Midbrain (tissue), 1 donor: ENCODE measurements around the gene TEX47.

Experiments
- DNase-seq: peaks from one replicate; lab custom pipeline; 2025; lab: John Stamatoyannopoulos, UW

Gene TEX47

DNA sequence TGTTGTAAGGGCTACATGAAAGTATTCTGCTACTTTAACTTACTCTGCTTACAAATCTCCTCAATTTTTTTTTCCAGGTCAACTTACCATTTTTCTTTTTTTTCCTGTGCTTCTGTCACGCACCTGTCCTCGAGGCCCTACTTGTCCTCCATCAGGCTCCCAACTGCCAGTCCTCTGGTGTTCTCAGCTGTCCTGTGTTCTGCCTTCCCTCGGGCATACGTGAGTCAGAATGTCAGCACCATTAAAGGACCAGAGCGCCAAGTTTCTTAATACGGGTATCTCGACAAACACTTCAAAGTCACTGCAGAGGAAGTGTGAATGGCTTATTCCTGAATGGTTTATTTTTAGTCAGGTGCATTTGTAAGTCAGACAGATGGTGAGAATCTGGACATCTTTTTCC lies at the start of gene TEX47:
TSS of gene TEX47 (minus strand) at position 185 of the 400 bp plus-strand sequence. CDS start 795 bp downstream, outside the sequence.
- DNase-seq, result no peak

DNA sequence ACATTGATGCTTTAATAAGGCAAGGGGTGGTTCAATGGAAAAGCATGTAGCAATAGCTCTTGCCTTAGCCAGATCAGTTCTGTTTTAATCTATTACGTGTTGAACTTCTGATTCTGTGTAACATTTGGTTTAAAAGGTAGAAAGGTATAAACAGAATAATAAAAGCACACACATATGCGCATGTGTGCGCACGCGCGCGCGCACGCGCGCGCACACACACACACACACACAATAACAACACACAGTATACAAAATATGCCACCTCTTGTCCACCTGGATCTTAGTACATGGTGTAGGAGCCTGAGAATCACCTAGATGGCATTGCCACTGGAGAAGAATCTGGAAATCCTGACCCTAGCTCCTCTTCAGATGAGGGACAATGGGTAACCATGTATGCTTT lies 49.6 kb upstream of the TEX47 start:
- DNase-seq, result no peak

DNA sequence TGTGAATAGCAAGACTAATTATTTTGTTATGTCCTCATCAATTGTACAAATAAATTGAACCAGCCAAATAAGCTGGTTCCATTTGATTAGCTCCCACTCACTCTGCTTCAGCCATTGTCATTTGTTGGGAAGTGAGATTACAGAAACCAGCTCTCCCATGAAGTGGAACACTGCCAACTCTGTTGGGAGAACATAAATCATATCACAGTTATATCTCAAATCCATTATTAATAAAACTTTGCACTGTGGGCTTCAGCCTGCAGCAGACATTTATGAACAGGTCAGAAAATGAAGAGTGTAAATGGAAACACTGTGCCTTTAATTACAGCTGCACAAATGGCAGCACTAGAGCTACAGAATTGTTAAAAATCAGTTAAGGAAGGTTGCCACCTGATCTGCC lies 46.7 kb upstream of the TEX47 start:
- no peak for DNase-seq

DNA sequence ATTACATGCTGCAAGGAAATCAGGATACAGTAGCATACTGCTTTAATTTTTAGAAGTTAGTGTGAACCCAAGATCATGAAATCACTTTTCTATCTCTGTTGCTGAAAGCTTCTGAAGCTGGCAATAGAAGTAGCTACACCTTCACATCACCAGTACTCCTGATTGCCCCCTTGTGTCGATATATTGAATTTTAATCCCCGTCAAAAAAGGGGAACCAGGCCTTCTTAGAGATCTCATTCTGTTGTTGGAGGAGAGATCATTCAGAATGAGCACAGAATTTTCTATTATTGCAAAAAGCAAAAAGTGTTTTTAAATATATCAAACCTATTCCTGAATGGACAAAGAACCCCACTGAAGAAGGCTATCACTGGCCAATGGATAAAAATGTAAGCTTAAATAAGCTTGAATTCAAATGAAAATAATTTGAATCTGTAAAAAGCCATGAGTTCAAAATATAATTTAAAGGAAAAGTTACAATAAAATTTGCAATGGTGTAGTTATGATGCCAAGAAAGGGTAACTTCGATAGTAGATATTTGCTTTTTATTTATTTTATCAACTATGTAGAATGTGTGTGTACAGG lies 39.7 kb upstream of the TEX47 start:
- no peak for DNase-seq

DNA sequence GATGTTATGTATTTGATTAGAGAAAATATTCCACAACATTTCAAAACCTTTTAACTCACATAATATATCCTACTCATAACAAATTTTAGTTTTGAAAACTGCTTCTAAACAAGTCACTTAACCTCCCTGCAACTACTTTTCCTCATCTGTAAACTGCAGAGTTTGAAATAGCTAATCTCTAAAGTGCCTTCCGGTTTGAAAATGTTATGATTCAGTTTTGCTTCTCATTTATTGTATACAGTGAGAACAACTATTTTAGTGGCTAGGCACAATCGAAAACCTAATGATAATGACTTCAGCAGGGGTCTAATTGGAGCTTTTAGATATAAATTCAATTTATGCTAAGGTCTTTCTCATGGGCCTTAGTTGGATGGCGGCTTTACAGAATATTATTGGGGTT lies 30.7 kb upstream of the TEX47 start:
- DNase-seq, result no peak

DNA sequence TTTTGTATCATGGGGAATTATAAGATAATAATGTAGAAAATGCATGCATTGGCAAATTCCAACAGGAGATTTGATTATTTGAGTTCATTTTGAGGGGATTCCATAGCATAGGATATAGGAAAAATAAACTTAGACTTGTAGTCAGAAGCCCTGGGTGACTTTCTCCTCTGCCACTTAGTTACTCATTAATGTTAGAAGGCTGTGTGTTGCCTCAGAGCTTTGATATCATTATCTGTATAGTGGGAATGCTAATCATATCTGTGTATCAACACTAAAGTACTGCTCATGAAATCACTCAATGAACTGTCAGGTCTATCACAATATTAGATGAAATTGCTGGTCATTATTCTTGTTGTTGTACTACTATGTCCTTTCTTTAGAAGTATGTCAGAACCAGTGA lies 23.0 kb upstream of the TEX47 start:
- no peak for DNase-seq

DNA sequence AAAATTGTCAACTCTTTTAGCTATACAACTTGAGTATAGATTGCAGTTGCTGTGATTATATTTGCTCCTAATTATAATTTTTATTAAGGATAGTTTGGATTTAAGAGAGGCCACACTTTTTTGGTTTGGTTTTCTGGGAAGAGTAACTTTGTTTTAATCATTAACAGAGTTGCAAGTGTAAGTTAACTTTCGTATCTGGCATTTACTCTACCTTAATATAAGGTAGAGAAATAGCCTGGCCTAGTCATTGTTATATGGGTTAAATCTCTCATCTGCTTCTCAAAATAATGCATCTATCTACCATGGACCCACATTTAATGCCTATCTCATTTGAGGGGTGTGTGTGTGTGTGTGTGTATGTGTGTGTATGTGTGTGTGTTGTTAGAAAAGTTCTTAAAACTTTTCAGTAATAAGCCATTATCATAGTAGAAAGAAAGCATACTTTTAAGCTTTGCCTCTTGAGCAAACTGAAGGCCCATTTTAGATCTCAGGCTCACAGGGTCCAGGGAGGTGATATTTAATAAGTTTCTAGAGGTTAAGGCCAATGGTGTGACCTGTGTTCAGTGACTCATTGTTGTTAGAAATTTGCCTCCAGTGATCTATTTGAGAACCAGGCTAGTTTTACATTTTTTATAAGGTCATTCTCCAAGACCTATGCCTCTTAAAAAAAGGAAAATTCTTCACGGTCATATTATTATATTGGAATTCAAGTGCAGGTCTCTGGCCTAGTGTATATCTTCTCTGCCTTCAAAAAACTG lies 10.9 kb upstream of the TEX47 start:
- no peak for DNase-seq

DNA sequence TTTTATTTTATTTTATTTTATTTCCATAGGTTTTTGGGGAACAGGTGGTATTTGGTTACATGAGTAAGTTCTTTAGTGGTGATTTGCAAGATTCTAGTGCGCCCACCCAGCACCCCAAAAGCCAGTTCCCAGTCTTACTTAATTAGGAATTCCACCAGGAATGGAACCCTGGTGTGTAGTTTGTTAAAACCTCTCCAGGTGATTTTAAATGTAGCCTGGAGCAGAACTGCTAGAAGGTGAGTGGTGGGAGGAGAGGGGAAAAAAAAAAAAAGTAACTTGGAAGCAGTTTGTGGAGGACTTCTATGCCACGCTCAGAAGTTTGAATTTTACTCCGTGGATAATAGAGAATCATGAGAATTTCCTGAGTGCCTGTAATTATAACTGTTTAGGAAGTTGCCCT lies 5.5 kb upstream of the TEX47 start:
- no peak for DNase-seq

DNA sequence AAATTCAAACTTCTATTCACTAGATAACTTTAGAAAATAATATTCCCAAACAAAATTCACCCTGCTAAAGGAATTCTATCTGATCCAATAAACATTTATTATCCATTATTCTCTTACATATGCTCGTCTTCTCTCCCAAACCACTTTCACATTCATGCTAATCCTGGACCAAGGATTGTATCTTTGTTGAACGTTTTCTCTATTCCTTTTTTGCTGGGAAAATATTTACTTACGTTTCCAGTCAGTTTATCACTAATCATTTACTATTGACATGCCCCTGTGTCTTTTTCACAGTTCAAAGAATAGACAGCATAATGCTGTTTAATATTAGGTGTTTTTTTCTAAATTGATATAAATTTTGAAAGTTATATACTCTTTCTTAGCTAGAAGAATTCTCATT lies 3.2 kb downstream of the TEX47 start:
- no peak for DNase-seq

DNA sequence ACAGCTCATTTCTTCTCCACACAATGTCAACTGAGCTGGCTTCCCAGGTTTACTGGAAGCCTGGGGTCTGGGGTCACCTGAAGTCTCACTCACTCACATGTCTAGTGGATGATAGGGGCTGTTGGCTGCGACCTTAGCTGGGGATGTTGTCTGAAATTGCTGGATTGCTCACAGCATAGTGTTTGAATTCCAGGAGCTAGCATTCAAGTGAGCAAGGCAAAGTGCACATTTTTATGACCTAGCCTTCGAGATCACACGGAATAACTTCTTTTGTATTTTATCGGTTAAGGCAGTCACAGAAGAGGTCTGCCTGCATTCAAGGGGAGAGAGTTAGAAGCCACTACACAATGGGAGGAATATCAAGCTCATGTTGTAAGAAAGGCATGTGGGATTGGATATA lies 3.6 kb downstream of the TEX47 start:
- no peak for DNase-seq

DNA sequence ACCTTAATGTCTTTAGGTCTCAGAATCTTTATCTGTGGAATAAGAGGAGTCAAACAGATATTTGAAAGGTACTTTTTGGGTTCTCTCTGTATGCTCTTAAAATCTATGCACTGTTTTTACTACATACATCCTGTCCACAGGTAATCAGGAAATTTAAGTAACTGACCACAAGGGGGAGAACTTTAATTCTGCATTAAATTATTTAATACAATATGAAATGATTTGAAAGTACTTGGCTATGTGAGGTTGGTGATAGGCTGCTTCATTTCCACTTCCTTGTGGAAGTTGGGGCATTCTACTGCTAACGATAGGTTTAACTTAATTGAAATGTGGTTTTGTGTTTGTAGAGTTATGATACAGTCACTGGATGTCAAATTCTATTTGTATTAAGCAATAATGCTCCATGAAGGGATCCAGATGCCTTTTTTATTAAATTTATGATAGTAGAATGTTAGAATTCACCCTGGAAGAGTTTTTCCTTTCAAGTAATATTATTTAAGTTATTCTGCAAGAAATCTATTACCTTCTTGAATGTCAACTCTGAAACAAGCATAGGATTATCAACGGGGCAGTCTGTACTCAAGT lies 6.0 kb downstream of the TEX47 start:
- peak; percentile 7 for DNase-seq

DNA sequence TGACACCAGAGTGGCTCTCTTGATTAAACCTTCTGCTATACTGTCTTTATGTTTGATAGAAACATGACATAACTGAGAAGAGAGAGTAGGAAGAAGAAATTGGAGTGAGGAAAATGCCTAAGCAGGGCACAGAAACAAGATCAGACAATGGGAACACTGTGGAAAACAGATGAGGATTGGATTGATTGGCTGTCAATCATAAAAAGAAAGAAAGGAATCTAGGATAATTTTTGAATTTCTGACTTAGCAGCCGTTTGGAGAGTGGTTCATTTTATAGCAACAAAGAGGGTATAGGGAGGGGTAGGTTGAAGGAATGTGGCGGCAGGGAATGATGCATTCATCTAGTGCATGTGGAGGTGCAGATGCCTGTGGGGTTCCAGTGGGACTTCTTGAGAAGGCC lies 7.8 kb downstream of the TEX47 start:
- DNase-seq, result no peak

DNA sequence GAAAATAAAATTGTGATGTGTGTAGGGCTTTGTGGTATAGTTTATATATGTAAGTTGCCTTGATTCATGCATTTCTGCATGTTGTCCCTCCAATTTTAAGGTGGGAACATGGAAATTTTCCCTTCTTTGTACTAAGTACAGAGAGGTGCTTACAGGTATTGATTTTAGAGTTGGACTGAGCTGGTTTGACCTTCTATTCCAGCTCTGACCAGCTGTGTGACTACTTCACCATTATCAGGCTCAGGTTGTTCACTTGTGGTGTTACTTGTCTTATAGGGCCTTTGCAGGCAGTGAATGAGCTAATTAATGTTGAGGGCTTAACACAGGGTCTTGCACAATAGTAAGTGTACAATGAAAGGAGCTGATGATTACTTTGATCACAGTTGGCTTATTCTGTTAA lies 19.7 kb downstream of the TEX47 start:
- DNase-seq, result no peak

DNA sequence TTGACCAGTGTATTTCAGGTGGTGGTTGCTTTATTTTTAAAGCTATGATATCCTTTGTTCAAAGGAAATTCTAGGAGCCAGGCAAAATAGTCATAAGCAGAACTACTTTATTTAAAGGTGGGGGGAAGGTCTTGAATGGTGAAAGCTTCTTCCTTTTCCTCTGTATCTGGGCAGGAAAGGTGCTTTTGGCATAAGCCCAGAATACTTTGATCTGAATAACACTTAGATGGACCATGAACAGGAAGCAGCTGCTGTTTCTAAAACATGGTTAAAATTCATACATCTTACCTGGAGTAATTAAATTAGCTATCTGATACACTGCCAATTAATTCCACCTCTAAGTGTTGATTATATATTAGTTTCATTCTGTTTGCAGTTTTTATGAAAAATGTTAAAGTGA lies 22.8 kb downstream of the TEX47 start:
- no peak for DNase-seq

DNA sequence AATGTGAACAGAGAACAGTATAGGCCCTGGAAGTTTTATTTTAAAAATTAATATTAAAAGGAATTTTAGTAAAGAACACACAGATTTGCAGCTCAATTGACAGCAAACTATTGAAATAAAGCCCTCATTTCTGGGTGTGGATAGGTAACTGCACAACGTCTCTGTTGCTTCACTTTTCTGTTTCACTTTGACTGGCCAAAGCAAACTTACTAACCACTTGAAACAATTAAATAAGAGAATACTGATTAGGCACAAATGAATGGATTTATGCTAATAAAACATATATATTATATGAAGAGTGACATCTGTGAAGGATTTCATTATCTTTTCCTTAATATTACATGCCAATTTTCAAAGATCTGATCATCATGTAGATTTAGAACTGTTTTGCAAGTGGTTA lies 24.1 kb downstream of the TEX47 start:
- no peak for DNase-seq

DNA sequence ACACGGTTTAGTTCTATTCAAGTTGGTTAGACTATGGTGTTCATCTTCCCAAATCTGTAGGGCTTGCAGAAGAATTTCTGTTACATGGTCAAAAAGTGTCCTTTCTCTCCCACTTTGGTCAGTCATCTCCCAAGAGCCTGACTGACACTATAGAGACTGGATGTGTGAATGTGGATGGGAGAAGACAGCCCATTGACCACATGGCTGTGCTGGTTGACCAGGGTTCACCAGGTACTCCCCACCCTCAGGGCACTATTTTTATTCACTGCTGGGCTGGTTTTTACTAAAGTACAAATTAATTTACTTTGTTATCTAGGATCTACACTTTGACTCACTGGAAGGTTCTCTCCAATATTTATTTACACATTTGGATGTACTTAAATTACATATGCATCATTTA lies 33.8 kb downstream of the TEX47 start:
- no peak for DNase-seq

DNA sequence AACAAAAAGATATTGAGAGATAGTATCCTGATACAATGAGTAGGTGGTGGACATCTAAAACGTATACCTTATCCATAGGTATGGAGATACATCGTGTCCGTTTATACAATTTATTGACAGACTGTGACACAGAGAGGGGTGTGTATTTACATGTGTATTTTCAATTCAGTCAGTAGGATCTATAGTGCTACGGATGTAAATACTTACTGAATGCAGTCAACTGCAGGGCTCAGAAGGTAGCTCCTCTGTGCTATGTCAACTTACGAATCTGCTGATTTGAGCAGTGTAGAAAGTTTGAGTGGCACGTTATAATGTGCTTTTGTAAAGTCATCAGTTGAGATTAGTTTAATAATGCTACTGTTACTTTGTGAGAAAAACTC lies 35.4 kb downstream of the TEX47 start:
- no peak for DNase-seq

DNA sequence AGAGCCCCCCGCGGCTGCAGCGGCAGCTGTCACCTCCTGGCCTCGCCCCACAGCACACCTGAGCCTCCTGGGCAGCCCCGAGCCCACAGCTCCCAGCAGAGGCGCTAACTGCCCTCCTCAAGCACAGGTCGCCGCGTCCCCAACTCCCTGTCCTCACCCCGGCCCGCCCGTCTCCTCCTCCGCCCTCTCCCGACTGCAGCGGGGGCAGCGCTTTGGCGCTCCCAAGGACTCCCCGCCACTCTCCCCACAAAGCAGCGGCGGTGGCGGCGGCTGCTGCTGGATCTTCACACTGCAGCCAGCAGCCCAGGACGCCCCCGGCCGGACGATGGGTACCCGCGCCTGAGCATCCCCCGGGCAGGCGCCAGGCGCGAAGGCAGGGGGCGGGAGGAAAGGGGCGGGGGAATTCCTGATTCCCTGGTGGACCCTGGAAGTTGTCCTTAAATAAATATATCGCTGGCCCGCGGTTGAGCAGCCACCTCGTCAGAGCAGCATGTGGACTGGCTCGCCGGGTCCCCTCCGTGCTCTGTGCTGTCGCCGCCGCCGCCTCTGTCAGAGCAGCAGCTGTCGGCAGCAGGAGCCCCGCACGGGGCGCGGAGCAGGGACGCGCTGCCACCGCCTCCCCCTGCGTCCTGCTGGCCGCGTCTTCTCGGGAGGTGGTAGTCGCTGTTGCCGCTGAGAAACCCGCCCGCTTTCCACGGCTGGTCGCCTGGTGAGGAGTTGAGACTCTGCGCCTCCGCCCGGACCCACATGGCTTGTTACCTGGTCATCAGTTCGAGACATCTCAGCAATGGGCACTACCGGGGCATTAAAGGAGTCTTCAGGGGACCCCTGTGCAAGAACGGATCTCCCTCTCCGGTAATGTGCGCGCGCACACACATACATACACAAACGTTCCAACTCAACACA lies 36.1 kb downstream of the TEX47 start, which contains the start of gene ZNF804B:
TSS of gene ZNF804B (plus strand) at position 471 of the 906 bp plus-strand sequence. CDS start at position 748, 277 bp downstream.
- DNase-seq, result no peak

DNA sequence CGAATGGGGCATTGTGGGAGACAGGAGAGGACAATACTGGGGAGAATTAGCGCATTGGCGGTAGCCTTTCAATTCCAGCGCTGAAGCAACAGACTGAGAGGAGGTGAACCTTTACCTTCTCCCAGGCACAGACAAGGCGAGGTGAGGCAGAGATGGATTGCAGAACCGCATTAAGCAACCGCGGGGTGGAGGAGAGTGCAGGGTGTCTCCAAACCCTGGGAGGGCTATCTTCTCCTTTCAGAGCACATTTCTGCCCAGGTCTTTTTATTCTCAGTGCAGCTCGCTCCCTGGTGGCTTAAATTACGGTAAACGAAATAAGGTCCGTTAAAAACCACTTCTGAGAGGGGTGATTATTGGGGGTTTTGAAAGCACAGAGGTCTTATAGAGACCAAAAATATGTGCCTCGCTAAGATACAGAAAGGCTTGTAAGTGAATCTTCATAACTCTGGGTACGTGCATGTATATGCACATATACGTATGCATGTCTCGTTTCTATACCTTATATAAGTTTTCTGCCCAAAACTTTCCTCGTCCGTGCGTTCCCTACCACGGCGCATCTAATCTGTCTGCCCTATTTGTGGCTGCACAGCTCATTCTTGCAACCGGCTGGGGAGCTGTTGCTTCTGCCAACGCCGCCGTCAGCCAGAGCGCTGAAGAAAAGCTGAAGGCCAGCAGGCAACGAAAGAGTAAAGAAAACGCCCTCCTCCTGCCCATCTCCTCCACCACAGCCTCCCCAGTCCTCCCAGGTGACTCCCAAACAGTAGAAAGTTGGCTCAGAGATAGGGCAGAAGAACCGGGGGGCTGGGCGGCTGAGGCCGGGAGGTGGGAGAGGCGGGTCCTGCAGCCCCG lies 36.9 kb downstream of the TEX47 start:
- DNase-seq, result no peak

DNA sequence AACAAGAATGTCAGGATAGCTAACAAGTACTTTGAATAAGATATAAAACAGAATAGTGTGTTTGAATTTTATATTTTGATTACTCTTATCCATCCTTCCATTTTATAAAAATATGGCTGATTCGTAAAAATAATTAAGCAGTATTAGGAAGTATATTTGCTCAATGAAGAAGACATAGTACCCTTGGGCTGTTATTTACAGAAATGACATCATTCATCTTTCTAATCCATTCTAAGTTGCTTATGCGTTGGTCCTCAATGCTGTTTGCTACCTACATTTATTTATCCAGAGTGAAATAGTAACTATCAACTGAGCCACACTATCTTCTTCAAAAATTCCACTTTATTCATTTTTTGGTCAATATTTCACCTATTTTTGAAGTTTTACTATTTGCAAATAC lies 38.2 kb downstream of the TEX47 start:
- no peak for DNase-seq

DNA sequence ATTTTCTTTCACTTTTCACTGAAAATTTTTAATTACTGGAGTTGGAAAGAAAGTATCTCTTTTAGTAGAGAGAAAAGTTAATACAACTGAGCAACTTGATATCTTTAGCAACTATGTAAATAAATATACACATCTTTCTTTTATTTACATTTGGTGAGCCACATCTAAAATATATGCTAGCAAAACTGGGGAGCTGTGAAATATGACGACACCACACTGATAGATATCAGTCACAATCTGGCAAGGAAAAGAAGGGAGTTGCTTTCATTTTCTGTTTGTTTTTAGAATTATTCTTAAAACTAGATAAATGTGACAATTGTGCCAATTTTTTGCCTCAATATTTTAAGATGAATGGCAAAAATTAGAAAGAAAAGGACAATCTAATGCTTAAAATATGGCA lies 38.7 kb downstream of the TEX47 start:
- DNase-seq, result no peak

DNA sequence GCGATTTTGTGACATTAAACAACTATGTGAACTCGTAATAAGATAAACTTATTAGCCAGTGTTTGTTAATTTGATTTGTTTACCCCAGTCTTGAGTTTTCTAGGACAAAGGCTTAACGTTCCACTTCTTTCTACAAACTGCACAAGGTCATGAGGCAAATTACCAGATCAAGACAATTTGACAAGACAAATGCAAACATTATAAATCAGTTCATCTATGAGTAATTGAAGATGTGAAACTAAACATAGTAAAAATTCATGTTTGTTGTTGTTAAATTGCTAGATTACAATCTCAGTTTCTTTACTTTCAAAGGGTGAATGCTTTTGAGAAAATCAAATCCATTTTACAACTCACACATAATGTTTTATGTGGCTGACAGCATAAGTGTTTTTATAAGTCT lies 49.4 kb downstream of the TEX47 start:
- no peak for DNase-seq
